GM18502 (cell line): ENCODE measurements around the gene CCDC85B.

Experiments
- ATAC-seq: cut with Tn5 transposase; IDR thresholded peaks from one replicate; pipeline ENCODE4 v1.9.1; 2021; ENCODE audit warnings: mild to moderate bottlenecking; ENCODE audit not compliant: unreplicated experiment, poor library complexity

CCDC85B gene

DNA sequence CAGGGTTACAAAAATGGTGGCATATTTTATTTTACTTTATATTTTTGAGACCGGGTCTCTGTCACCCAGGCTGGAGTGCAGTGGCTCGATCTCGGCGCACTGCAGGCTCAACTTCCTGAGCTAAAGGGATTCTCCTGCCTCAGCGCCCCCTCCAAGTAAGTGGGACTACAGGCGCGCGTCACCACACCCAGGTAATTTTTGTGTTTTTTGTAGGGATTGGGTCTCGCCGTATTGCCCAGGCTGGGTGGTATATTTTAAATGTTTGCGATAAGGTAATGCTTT is 10.4 kb downstream of the CCDC85B start:
- ATAC-seq, result no peak

DNA sequence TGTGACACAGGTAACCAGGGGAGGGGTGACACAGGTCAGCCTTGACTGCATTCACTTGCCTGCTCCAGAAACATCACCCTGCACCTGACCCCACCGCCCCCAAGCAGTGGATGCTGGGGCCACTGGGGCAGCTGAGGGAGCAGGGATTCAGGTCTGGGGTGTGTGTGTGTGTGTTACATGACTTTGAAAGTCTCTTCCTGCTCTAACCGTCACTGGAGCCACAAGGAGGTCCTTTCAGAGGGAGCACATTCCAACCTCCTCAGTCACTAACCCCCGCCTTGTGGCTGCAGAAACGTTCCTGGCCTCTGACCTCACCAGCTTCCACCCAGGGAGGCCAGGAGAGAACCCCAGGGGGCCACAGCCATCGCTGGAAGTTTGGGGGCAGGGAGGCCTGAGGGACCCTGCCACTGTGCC is 12.6 kb downstream of the CCDC85B start:
- no peak for ATAC-seq

DNA sequence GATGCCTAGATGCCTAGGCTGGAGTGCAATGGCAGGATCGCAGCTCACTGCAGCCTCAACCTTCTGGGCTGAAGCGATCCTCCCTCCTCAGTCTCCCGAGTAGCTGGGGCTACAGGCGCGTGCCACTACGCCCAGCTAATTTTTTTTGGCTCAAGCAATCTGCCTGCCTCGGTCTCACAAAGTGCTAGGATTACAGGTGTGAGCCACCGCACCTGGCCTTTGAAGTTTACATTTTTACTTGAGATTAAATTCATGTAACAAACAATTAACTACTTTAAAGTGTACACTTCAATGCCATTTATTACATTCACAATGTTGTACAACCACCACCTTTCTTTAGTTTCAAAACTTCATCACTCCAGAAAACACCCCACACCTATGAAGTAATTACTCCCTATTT is 13.2 kb downstream of the CCDC85B start:
- ATAC-seq, result no peak

DNA sequence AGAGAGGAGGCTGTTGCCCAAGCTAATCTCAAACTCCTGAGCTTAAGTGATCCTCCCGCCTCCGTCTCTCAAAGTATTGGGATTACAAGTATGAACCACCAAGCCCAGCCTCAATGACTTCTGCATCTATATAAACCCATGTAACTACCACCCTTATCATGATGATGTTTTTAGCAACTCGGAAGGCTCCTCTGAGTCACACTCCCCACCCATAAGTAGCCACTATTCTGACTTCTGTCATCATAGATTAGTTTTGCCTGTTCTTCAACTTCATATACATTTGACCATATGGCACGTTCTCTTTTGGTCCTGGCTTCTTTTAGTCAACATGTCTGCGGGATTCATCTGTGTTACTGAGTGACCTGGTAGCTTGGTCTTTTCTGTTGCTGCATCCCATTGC is 16.1 kb downstream of the CCDC85B start:
- ATAC-seq, result no peak

DNA sequence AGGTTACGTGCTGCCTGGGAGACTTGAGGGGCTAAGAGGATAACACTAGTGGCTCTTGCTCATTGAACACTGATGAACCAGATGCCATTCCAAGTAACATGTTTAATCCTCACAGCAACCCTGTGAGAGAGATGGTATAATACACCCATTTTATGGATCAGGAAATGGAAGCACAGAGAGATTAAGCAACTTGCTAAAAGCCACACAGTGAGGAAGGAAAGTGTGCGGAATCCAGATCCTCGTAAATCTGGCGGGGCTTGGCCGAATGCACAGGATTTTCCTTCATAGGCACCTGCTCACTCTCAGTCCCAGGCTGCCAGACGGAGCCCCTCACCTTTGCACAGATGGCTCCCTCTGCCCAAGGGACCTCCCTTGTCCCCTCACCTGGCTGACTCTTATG is 17.4 kb downstream of the CCDC85B start:
- no peak for ATAC-seq

DNA sequence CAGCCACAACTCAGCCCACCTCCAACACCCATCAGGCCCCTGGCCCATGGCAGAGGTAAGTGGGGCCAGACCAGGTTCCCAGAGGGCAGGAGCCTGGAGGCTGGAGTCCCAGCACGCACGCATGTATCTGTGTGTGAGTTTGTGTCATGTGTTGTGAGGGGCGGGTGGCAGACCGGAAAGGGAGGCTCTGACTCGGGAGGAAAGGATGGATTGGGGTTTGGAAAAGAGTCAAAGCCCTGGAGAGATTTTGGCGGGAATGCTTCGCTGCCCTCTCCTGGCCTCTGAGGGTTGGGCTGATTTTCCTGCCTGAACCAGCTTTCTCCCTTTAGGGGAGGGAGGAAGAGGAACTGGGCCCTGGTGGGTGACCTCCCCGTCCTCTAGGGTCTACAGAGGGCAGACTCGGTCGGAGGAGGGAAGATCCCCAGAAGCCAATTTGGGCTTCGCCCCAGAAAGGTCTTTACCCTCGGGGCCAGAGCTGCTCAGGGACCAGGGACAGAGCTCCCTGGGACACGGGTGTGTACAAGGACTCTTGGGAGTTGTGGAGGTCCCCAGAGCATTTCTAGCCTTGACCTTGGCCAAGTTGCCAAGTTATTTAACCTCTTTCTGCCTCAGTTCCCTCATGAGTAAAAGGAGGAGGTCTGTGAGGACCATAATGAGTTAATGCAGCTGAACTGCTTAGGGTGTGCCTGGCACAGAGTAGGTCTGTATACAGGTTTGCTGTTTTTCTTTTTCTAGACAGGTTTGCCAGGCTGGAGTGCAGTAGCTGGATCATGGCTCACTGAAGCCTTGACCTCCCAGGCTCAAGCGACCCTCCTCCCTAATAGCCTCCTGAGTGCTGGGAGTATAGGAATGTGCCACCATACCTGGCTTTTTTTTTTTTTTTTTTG is 21.5 kb downstream of the CCDC85B start:
- ATAC-seq, result no peak

DNA sequence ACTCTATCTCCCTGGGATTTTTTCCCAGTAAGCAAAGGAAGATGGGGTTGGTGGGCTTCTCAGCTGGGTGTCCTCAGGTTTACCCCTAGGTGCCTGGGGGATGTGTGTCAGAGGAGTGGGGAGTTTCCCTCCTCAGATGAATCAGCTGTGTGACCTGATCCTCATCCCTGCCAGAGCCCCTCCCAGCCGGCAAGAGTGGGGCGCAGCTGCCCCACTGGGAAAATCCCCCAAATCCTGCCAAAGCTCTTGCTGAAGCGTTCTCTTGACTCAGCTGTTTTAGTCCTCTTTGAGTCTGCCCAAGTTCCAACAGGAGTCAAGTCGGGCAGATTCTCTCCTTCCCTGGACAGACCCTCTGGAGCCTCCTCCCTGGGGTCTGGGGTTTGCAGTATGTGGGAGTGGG is 22.4 kb downstream of the CCDC85B start:
- ATAC-seq, result no peak

DNA sequence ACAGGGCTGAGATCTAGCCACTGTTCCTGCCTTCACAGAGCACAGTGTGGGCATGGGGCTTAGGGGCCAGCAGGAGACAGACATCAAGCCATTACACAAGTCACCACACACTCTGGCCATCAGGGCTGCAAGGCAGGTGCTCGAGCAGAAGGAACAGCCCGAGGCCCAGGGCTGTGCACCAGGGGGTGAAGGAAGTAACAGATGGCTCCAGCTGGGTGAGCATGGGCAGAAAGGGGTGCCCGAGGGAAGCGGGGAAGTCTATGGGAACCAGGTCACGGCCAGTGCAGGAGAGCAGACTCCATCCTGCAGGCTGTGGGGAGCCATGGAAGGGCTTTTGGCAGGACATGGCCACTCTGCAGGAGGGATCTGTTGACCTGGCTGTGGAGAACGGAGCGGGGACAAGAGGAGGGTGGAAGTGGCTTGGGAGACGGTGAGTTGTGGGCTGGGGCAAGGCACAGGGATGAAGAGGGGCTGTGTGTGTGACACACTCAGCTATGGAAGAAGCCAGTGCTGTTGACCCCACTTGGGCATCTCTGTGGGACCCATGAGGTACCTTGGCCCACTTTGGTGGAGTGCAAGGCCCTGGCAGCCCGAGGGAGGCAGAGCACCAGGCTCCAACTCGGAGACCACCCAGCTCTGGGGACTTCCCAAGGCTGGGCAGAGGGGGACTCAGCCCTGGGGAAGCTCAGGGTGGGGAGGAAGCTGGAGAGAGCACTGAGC is 24.8 kb downstream of the CCDC85B start:
- ATAC-seq, result no peak

DNA sequence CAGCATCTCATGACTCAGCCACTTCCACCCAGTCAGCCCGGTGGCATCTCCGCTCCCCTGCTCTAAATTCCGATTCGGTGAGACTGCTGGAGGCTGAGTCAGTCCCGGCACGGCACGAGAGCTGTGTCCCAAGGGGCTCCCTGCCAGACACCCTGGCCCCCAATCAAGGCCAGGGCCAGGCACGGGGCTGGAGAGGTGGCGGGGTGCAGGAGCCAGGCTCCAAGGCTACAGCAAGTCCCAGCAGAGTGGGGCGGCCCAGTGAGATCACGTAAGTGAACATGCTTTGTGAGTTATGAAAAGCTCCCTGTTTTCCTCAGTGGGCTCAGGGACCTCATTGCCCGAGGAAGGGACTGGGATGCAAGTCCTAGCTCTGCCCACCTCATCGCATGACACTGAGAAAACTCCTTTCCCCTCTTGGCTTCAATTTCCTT is 25.4 kb downstream of the CCDC85B start:
- no peak for ATAC-seq

DNA sequence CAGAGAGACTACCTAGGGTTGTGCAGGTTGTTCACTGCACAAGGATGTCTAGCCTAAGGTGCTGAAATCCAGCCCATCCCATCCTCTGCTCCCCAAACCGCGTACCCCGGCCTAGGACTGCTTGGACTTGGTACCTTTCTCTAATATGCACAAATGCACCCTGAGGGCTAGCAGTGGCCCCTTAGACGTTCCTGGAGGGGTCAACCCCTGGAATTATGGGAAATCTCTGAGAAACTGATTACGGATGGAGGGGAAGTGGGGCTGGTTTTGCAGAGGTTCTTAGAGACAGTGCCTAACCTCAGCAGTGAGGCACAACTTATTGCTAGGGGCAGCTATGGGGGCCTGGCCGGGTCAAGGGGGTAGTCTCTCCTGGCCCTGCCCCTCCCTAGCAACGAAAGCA is 25.9 kb downstream of the CCDC85B start:
- no peak for ATAC-seq

DNA sequence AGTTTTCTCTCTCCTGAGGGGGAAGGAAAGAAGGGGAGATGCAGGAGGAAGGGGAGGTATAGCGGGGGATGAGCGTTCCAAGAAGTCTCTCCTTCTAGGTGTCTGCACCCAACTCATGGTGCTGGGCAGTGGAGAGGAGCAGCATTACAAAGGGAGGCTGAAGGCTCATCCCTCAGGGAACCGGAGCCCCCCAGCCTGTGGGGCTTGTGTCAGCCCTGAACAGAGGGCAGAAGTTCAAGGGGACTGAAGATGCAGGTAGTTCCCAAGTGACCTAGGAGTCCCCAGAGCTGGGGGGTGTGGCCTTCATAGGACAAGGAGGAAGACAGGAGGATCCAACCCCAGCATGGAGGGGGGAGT is 26.6 kb downstream of the CCDC85B start:
- no peak for ATAC-seq

DNA sequence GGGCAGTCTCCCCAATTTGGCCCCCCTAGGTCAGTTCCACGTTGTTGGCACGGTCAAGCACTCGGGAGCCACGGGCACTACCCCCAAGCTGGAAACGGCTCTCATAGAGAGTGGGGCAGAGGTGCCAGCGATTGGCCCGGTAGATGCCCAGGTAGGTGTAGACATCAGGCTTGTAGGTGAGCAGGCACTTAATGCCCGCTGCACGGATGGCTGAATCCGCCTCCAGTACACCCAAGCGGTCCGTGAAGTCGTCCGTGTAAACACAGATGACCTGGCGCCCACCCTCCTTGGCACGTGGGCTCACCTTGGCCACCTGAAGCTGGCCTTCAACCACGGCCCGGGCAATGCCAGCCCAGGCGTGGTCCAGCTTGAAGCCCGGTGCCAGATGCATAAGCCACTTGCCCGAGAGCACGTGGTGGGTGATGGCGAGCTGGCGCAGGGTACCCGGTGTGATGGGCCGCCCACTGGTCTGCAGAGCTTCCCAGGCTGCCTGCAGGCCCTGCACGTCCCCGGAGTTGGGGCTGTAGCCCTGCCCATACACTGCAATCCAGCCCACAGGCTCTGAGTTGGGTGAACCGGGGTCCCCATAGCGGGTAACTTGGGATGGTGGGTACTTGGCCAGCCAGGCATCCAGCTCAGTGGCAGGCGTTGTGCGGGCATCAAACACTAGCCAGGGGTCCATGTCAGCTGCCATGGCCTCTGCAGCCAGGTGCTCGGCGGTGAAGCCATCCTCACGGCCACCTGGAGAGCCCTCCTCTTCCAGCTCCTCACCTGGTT is 27.1 kb downstream of the CCDC85B start:
- no peak for ATAC-seq

DNA sequence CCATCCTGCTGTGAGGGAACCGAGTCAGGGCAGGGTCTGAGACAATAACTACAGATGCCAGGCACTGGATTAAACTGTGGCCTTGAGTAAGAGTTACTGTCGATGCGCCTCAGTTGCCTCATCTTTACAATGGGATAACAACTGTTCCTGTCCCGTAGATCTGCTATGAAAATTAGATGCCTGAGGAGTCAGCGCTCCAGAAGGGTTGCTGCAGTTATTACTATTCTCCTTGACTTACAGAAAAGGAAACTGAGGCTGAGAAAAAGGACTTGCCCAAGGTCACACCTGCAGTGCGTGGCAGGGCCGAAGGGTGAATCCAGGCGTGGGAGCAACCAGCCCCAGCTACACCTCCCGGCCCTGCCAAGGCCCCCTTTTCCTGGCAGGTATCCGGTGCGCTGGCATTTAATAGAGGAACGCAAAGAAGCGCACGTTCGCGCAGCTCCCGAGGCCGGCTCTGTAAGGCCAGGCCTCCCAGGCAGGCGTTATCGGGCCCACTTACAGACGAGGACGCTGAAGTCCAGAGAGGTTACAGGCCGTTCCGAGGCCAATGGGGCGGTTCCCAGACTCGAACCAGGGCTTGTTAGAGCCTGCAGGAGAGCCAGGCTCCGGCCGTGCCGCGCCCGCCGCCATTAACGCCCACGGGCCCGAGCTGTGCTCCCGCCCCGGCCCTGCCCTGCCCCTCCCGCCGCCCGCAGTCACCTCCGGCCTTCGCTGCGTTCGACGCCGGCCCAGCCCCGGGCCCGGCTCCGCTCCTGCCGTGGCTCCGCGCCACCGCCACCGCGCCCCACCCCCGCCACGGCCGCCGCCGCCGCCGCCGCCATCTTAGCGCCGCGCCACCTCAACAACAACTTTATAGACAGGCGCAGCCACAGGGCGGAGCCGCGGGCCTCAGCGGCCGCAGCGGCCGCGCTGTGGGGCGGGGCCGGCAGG is 28.0 kb downstream of the CCDC85B start, which contains the start of gene C11orf68:
Gene C11orf68, minus strand, starts transcription at position 852 of the 930 bp plus-strand sequence. Its CDS starts 31 bp downstream, at position 821.
- ATAC-seq, result peak; percentile 51

DNA sequence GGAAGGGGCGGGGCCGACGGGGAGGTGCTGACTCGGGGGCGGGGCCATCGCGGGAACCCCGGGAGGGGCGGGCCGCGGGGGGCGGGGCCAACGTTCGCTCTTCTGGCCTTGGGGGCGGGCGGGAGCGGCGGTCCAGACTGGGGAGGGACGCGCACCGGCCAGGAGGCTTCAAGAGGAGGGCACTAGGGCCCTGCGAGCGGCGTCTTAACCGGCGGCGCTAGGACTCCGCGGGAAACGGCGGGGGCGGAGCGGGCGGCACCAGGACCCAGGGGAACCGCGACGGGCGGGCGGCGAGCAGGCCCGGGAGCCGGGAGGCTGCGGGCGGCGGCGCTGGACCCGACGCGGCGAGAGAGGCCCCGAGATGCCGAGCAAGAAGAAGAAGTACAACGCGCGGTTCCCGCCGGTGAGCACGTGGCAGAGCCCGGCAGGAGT is 28.7 kb downstream of the CCDC85B start, which contains the start of gene DRAP1:
Gene DRAP1, plus strand, starts transcription at position 286 of the 432 bp plus-strand sequence. Its CDS starts 76 bp downstream, at position 362.
- peak; percentile 84 for ATAC-seq

DNA sequence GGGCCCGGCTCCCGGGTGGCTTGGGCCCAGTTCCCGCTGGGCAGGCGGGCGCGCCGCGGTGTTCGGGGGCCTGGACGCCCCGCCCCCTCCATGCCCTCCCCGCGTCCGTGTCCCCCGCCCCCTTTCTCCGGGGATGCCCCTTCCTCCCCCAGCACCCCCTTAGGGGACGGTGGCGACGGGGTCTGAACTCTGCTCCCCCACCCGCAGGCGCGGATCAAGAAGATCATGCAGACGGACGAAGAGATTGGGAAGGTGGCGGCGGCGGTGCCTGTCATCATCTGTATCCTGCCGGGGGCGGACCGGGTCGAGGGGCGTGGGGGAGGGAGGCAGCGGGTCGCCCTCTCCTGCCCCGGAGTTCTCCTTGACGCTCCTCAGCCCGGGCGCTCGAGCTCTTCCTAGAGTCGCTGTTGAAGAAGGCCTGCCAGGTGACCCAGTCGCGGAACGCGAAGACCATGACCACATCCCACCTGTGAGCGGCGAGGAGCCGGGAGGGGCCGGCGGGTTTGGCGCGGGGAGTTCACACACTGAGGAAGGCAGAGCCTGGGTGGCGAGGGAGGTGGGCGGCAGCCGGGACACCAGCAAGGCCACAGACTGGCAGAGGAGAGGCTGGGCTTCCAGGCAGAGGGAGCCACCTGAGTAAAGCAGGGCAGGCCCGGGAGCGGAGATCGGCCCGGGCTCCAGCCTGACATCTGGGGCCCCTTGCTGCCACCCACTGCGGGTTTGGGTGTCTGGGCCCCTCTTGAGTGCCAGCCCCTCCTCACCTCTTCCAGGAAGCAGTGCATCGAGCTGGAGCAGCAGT is 29.3 kb downstream of the CCDC85B start:
- ATAC-seq, result peak; percentile 48

DNA sequence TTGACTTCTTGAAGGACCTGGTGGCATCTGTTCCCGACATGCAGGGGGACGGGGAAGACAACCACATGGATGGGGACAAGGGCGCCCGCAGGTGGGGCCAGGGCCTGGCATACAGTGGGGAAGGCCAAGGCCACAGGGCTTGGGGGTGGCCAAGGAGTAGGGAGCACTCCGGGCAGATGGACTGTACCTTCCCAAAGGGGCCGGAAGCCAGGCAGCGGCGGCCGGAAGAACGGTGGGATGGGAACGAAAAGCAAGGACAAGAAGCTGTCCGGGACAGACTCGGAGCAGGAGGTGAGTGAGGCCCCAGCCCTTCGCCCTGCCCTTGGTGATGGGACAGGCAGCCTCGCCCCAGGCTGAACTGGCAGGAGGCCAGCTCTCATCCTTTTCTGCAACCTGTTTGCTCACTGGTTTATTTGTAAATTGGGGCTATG is 29.9 kb downstream of the CCDC85B start:
- ATAC-seq, result no peak

DNA sequence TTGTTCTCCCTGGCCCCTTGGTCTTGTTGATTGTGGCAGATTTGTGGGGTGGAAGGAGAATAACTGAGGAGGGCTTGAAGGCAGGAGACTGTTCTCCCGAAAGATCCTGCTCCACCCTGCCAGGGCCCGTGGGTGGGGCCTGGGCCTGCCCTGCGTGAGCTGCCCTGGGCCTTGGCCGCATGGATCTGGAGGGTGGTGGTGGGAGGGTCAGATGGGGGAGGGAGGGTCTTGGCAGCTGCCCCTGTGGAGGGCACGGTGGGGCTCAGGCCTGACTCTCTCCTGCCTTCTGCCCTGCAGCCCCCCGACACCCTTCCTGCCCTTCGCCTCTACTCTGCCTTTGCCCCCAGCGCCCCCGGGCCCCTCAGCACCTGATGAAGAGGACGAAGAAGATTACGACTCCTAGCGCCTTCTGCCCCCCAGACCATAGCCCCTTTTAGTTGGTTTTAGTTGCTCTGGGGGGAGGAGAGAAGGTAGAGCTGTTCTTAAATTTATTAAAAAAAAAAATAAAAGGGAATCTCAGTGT is 30.6 kb downstream of the CCDC85B start:
- ATAC-seq, result no peak

DNA sequence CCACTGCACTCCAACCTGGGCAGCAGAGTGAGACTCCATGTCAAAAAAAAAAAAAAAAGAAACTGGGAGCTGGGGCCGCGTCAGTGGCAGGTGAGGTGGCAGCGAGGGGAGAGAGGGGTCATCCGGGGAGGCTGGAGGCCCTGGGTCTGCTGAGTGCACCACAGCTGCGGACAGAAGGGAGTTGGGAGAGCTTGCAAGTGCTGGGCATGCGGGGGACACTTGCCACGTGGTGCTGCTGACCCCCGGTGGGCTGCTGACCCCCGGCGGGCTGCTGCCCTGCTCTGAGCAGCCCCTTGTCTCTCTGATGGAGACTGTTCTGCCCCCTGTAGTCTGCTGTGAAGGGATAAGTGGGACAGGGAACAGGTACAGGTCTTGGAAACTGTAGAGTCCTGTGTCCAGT is 31.4 kb downstream of the CCDC85B start:
- no peak for ATAC-seq

DNA sequence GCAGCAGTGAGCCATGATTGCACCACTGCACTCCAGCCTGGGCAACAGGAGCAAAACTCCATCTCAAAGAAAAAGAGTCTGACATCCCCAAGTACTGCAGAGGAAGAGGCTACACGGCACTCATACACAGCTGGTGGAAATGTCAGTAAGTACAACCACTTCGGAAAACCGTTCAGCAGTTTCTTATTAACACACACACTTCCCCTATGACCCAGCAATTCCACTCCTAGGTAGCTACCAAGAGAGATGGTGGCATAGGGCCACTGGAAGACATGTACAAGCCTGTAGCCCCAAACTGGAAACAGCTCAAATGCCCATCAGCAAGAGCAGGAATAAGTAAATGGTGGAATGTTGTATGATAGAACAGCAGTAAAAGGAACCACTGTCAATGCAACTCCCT is 32.1 kb downstream of the CCDC85B start:
- no peak for ATAC-seq
